Ramos (cell line): ENCODE measurements around the gene FAM72A.
"Not testable (repeated sequence)": the region's sequence is repeated elsewhere in the genome, so short reads cannot be mapped to it uniquely, and the experiment has no call there.

Experiments used
- in situ Hi-C: fragments of 300-500 bp; cut with MboI; formaldehyde crosslinking; loops from one replicate; pipeline ENCODE4 v1.14.3; 2022; ENCODE audit warnings: low sequenced_read_pairs; ENCODE audit not compliant: unreplicated experiment

FAM72A gene

DNA sequence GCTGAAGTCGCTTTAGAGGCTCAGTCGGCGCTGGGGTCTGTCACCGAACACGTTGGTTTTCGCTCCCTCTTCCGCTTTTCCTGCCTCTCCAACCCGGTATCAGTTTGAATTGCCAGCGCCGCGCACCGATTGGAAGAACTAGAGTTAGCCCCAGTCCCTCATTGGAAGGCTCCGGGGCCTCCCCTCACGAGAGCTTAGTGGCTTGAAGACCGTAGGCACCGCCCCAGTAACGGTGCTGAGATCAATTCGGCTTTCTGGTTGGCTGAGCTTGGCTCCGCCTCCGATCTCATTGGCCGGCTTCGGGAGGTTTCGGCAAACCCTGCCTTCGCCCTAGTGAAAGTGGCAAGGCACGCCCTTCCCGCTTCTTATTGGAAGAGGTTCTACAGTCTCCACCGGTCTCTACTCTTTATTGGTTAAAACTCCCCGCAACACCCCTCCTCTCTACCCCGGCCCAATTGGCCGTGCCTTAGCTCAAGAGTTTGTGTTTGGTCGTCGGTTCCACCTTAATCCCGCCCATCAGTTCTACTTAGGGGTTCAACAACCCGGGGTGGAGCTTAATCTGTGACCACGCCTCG lies at the start of gene FAM72A:
TSS of gene FAM72A (minus strand) at position 51 of the 575 bp plus-strand sequence. CDS start 814 bp downstream, outside the sequence.
- in situ Hi-C loops = not testable (repeated sequence)

DNA sequence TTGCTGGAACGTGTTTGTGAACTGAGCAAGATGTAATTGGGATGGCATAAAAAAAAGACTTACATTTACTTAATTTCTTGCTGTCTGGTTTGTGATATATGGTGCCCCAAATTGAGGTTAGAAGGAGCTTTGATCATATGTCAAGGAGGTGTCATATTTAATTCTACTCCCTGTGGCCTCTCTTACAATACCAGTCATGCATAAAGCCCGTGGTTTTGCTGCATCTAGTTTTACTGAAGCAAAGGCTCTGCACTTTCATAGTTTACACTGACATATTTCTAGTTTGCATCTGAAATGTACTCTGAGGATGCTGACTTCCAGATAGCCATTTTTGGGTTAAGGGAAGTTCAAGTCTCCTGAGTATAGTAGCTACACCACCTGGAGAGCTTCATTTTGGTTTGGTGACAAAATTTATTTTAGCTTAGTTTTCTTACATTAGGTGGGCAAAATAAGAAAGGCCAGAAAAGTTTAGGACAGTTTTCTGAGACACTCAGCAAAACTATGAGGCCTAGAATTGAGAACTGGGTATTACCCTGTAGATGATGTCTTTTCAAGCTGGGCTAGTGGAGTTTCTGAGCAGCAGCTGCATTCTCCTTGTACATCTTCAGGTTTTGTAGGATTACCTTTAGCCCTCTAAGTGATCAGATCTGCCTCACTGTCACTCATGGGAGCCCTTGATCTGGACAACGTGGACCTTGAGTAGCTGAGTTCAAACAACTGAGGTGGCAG lies 48.5 kb upstream of the FAM72A start:
- in situ Hi-C loops = not testable (repeated sequence)

DNA sequence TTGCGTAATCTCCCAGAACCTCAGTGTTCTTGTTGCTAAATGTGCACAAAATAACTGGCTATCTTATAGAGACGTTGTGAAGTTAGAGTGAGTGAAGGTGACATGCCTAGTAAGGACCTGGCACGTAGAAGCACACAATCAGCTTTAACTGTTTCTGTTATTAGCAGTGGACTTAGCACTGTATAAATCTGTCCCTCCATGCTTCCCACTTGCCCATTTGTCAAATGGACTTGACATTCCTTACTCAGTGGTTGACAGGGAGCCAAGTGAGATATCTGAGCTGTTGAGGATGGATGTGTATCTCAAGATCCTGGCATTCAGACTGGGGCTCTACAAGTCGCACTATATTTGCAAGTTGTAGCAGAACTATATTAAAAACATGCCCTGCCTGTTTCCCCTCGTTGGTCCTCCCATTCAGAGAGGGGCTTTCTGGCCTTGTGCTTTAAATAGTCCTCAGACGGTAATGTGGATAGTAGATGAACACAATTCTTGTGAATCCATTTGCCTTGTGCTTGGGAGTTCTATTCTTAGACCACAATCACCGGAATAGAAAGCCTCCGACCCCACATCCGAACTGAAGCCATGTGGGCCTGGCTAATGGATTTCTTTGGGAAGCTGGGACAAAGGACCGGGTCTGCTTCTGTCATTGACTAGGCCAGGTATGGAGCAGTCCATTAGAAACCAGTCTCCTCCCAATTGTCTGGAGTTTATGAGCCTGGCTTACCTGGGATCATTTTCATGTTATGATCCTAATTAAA lies 43.7 kb upstream of the FAM72A start:
- in situ Hi-C loops = not testable (repeated sequence)

DNA sequence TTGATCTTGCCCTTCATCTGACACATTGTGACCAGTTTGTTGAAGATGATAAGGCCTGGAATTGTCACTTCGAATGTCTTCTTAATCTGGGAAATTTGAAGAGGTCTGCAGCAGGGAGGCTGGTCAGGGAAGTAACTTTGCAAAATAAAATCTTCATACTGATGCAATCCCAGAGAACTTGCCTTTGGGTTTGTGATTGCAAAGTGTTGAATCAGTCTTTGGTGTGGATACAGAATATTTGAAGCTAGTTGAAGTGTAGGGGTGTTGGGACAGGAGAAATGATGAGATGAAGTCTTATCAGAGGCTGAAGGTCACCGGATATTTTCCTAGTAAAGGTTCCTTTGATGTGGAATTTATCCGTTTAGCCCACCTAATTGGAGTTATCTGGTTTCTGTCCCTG lies 42.8 kb upstream of the FAM72A start:
- in situ Hi-C loops = not testable (repeated sequence)

DNA sequence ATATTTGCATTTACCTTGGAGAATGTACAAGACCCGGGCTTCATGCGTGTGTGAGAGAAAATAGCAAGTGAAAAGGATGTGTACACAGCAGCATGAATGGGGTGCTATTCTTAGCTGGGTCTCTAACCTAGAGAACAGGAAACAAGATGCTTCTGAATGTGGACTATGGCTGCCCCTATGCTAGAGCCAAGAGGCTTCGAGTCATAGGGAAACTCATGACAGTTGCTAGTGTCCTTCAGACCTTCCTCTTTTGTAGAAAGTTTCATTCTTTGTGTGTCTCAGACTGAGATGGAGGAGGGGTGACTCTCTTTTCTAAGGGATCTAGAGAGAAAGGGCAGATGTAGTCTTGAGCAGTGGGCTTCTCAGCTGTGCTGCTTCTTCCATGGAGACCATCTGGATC lies 40.7 kb upstream of the FAM72A start:
- in situ Hi-C loops = not testable (repeated sequence)

DNA sequence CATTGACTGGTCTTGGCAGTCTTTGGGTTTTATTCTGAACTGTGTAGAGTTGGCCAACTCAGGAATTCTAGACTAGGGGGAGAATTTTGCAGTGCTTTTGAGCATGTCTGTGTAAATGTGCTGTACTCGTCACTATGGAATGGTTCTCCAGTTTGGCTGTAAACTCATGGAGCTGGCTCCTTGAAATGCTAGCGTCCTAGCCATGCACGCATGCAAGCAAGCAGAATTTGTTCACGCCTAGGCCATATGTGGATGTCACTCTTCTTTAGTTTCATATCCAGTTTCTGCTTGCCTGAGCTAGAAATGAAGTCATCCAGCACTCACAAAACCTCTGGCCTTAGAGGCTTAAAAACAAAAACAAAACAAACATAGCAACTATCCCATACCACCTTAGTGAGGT lies 37.6 kb upstream of the FAM72A start:
- in situ Hi-C loops = not testable (repeated sequence)

DNA sequence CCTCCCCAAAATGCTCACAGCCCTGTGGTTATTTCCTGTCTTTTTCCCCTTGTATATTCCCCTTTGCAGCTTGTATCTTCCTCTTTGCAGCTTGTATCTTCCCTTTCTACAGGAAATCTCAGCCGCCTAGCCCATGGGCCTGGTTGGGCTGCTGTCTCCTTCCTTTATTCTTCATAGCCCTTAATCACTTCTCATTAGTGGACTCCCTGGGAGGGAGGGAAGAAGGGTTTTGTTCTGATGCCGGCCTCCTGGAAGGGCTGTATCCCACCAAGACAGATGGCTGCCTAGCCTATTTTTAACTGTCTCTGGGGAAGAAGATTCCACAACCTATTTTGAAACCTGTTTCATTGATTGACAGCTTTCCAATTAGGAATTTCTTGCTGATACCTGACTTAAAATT lies 32.6 kb upstream of the FAM72A start:
- in situ Hi-C loops = not testable (repeated sequence)

DNA sequence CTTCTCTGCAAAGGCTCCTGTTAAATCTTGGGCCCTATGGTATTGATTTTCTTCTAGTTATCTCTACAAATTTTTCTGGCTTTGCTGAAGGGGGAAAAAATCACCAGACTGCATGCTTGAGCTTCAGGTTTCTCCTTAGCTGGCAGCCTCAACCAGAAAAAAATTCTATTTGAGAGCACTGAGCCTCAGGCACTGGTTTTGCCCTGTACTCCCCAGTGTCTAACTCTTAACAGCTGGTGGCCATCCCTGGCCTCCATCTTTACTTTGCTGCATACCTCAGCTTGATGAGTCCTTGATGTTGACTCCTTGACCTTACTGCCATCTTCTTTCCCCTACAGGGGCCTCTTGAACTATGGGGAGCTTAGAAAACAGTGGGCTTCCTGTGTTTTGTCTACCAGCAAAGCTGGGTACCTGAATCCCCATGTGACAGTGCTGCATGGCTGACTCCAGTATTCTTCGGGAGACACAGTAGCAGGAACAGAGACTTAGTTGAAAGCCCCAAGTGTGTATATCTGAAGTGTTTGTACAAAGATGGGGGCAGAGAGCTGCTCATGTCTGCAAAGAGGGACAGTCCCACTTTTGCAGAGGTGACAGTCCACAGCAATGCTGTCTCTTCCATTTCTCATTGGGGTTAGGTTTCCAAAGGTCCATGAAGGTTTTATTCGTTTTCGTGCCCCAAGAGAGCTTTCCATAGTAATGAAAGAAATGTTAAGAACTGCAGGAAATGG lies 31.7 kb upstream of the FAM72A start:
- in situ Hi-C loops = not testable (repeated sequence)

DNA sequence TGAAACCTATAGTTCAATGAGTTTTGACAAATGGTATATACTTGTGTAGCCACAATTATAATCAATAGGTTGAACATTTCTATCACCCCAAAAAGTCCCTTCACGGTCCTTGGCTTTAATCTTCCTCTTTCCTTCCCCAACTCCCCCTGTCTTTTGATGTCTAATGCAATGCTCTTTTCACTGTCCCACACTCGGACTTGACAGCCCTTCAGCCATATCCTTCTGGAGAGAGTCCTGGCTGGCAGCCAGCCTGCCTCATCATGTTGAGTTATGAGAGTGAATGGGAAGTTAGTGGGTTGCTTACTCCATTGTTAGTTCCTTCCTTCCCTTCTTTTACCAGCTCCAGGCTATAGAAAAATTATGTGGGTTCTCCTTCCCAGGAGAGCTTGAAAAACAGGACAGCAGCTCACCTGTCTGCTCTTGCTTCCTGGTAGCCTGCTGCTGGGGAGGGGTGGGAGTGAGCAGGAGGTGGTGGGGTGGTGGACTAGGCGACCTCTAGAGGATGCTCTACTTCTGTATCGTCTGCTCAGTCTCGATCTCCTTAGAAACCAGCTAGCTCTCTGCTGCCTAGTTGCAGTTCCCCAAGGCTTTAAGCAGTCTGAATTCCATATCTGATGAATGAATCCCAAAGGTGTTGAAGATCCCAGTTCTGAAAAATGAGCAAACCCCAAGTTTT lies 30.5 kb upstream of the FAM72A start:
- in situ Hi-C loops = not testable (repeated sequence)

DNA sequence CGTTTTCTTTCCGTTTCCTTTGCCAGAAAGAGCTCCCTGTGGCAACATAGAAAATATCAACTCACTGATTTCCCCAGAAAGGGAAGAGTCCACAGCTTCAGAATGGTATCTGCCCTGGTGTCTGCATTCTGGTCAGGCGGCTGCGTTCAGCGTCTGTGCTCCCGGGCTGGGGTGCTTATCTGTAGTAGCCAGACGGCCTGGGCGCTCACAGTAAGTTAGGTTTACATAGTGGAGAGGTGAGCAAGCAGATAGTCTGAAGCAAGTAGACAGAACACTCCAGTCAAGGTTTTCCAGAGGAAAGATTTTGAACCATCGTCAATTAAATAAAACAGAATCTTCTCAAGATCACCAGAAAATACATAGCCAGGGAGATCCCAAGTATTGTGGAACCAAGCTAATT lies 29.4 kb upstream of the FAM72A start:
- in situ Hi-C loops = not testable (repeated sequence)

DNA sequence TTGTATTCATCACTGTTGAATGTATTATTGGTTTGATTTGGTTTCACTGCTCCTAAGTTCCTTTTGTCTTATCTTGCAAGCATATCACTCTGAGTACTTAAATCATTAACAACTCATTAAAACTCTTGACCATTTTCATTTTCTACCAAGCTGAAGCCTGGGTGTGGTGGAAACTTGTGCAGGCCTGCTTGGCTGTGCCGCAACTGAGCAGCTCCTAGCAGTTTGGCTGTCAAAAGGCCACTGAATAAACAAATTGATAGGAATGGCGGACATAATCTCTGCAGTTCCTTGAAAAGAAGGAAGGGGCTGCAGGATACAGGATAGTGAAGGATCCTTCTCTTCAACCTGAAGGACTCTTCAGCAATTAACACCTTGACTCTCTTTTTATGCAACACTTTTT lies 26.6 kb upstream of the FAM72A start:
- in situ Hi-C loops = not testable (repeated sequence)

DNA sequence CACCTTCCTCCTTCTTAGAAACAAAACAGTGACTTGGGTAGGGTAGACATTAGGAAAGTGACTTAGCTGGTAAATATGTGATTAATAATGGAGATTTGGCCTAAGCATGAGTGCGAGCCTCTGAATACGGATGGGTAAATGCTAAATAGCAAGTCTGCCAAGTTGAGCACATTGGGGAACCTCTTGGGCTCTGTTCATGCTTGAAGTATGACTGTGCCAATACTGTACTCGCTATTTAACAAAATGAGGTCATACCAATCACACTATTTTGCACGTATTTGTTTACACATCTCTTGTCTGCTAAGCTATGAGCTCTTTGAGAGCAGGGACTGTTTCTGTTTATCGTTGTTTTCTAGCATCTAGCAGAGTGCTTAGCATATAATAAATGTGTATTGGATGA lies 24.2 kb upstream of the FAM72A start:
- in situ Hi-C loops = not testable (repeated sequence)

DNA sequence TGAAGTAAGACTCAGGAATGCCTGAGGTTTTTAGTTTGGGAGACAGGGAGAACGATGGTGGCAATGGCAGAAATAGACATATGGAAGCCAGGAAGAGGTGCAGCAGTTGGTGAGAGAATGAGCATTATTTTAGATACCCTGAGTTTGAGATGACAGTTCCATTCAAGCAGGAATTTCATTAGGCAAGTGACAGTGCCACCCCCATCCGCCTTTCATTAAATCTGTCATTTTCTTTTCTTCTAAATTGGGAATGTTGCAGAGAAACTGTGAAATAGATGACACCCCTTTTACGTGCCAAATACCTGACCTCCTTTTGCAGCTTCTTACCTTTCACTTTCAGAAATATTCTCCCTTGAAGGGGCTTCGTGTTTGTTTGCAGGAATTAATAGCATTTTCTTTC lies 22.7 kb upstream of the FAM72A start:
- in situ Hi-C loops = not testable (repeated sequence)

DNA sequence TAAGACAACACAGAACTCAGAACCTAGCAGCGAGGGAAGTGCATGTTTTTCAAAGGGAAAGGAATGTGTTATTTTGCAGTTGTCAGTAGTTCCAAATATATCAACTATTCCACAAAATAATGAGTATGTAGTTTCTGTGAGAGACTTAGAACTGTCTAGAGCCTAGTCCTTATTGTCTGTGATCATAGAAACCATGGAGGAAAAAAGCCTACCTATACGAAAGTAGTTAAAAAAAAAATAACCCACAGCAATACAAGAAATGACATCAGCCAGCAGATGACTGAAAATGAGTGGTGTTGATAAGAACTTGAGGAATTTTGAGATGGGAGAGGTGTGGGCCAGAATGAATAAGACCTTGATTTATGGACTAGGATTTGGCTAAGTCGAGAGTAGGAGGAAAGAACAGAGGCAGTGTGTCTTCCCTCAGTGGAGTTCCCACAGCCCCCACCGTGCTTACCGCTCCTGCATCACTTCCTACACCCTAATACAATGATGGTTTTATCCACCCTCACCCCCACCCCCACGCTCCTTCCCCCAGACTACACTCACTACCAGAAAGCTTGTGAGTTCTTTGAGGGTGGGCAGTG lies 21.6 kb upstream of the FAM72A start:
- in situ Hi-C loops = not testable (repeated sequence)

DNA sequence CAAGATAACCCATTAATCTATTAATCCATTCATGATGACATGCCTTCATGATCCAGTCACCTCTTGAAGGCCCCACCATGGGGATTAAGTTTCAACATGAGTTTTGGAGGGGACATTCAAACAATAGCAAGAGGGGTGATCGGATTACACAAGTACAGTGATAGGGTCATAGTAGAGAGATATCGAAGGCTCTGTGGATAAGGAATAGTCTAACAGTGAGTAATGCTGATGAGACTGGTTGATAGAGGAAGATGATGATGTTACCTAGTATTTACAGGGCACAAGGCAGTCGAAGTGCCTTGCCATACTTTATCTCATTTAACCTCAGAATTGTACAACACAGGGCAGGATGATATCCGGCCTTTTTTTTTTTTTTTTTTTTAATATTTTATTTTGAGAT lies 18.9 kb upstream of the FAM72A start:
- in situ Hi-C loops = not testable (repeated sequence)

DNA sequence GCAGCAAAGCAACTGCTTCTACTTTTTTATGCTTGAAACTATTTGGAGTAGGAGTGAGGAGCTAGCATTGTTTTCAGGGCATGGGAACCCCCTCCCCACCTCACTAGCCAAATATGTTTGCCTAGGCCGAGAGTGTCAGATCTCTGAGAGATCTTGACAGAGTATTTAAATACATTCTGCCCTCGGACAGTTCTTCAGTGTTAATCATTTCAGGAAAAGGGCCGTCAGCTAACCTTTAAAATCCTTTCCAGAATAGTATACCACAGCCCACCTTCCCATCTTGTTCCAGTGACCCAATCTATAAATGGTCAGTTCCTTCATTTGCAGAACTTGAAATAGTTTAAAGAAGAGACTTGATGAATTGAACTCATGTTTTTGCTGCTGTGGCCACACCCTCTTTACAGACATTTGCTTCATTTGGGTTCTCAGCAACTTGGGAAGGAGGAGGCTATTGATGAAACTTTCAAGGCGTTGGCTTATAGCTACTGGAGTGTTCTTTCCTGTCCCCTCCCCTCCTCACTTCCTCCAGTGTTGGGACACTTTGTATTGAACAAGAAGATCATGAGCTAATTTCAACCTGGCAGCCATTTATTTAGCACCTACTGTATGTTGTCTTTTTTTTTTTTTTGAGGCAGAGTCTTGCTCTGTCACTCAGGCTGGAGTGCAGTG lies 17.8 kb upstream of the FAM72A start:
- in situ Hi-C loops = not testable (repeated sequence)

DNA sequence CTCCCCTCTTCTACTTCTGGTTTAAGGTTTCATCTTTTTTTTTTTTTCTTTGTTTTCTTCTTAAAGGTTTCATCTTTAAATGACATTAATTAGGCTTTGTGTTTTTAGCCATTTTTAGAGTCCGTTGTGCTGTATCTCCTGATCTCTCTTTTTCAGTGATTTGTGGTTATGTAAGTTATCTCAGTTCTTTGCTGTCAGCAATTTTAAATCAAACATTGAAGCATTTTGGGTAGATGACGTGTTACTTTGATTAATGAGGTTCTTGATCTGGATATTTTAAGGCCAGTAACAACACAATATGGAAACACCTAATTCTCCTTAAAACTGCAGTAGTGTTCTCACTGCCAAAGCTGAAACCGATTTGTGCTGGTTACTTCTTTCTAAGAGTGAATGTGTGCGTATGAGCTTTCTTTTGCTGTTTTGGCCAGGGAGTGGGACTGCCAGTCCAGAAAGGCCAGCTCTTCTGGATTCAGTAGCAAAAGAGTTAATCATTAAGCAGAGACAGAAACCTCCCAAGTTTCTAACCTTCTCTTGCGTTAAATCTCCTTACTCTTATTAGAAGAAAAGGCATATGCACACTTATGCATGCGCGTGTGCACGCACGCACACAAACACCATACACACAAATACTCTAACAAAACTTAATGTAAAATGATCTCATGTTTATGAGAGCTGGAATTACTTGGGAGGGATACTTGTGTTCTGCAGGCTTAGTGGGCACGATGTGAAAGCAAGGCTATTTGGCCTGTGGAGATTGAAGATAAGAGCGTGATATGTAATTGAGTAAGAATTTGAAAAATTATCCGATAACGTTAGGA lies 17.1 kb upstream of the FAM72A start:
- in situ Hi-C loops = not testable (repeated sequence)

DNA sequence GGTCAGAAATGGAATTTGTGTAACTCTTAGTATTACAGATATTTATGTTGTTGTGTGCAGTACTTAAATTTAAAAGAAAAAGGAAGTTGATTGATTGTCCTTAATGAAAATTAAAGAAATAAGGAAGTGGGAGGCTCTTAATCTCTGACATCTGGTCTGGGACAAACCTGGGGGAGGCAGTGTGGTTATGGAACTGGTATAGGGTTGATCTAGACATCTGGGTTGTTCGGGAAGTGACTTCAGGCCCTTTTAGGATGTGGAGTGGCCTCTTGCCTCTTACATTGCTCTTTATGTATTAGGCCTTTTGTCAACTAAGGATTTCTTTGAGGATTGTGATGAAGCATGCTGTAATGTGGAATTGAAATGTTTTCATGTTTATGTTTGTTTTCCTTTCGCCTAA lies 16.1 kb upstream of the FAM72A start:
- in situ Hi-C loops = not testable (repeated sequence)
